Left lung (tissue), 14 donors: ENCODE data around the gene CPT1B. TPM values are rescaled to one million over a fixed set of nuclear protein-coding genes. Genes with fewer than 3 reads are reported as not detected.
A peak's percentile ranks its signal among the peaks of the same experiment; 100 is the strongest.

ENCODE experiments used
- ATAC-seq: fragments of 200-7000 bp; cut with Tn5 transposase; one replicate; pipeline ENCODE4 v1.9.1; 2020; ENCODE audit warnings: moderate library complexity
- DNase-seq, 4 donors: peaks; one replicate each; pipeline ENCODE4 v3.0.0-alpha.2; 2013 to 2020
- H3K27ac ChIP-seq, 2 donors: fragments of 200-600 bp; sonication (generic) in 1 of 2; one replicate each; pipeline versions ENCODE4 v1.5.0 to v1.8.0; 2020 to 2021
- H3K27me3 ChIP-seq, 2 donors: fragments of 200-600 bp; sonication (generic) in 1 of 2; one replicate each; pipeline versions ENCODE4 v1.5.0 to v1.8.0; 2020 to 2021
- H3K36me3 ChIP-seq, 2 donors: fragments of 200-600 bp; sonication (generic) in 1 of 2; one replicate each; pipeline versions ENCODE4 v1.5.0 to v1.8.0; 2020 to 2021
- H3K4me1 ChIP-seq, 2 donors: fragments of 200-600 bp; one replicate each; pipeline ENCODE4 v1.8.0; 2021
- H3K4me3 ChIP-seq, 2 donors: fragments of 200-600 bp; sonication (generic) in 1 of 2; one replicate each; pipeline versions ENCODE4 v1.5.0 to v1.8.0; 2020 to 2021; ENCODE audit warnings: mild to moderate bottlenecking in 1 of 2
- H3K9me3 ChIP-seq, 2 donors: fragments of 200-600 bp; sonication (generic) in 1 of 2; one replicate each; pipeline versions ENCODE4 v1.5.0 to v1.8.0; 2020 to 2021
- intact Hi-C, 2 donors: fragments of 100-400 bp; cut with DNase I; formaldehyde crosslinking; loops; one replicate each; pipeline versions ENCODE4 v1.11.2 to v1.14.2; 2022
- long read RNA-seq, 12 donors: library from polyadenylated mRNA in 2 of 12; unstranded in 2 of 12; transcript quantifications; one replicate each; pipeline ENCODE4 v2.0.0 and lab custom pipeline, GENCODE V29; 2019 to 2026
- polyA plus RNA-seq, 6 donors: library from polyadenylated mRNA; unstranded; fragments of 120-200 nt; gene quantifications; one replicate each; pipeline ENCODE4 v1.2.1, GENCODE V29; 2013; ENCODE audit not compliant: insufficient read length in 6 of 6
- total RNA-seq, 2 donors: library from RNA; stranded (reverse); fragmentation: NEBNext Ultra II Directional; extraction: Animal tissue kit (Norgen Biotek cat#: 25700); gene quantifications; one replicate each; pipeline ENCODE4 v1.2.1, GENCODE V29; 2021
- TF ChIP-seq, protein P1 (sequence below), 2 donors: fragments of 200-600 bp; sonication (generic) in 1 of 2; IDR thresholded peaks; one replicate each; pipeline versions ENCODE4 v1.5.0 to v1.8.0; 2021; ENCODE audit warnings: antibody characterized with exemption in 2 of 2
- donor health status: DM: no; HTN: yes; CAD: no.
- donor health status: DM: no; HTN: no; CAD: no.

The CPT1B gene
- total RNA-seq (10 to 100 TPM; 15.3 to 20.0 TPM), polyA plus RNA-seq (10 to 100 TPM in 5 of 6 donors, 1 to 10 TPM in 1; 9.8 to 15.5 (median 11.9) TPM)
- long read RNA-seq, donor 1, partial matches to known transcripts = 0 of 1 reads
- long read RNA-seq, donor 1, other reads (novel, unspliced or antisense) = 0 of 1 reads
- long read RNA-seq, donor 2 = 0 reads
- long read RNA-seq, donor 3 = 0 reads
- long read RNA-seq, donor 4 = 0 reads
- long read RNA-seq, donor 5 = 0 reads
- long read RNA-seq, donor 6 = 0 reads
- long read RNA-seq, donor 7 = 0 reads
- long read RNA-seq, donor 8 = 0 reads
- long read RNA-seq, donor 9 = 0 reads
- long read RNA-seq, donor 10 = 0 reads
- long read RNA-seq, donor 11 = 0 reads
- long read RNA-seq, donor 12, partial matches to known transcripts = 0 of 1 reads
- long read RNA-seq, donor 12, other reads (novel, unspliced or antisense) = 0 of 1 reads

- TF ChIP-seq, protein P1, sequence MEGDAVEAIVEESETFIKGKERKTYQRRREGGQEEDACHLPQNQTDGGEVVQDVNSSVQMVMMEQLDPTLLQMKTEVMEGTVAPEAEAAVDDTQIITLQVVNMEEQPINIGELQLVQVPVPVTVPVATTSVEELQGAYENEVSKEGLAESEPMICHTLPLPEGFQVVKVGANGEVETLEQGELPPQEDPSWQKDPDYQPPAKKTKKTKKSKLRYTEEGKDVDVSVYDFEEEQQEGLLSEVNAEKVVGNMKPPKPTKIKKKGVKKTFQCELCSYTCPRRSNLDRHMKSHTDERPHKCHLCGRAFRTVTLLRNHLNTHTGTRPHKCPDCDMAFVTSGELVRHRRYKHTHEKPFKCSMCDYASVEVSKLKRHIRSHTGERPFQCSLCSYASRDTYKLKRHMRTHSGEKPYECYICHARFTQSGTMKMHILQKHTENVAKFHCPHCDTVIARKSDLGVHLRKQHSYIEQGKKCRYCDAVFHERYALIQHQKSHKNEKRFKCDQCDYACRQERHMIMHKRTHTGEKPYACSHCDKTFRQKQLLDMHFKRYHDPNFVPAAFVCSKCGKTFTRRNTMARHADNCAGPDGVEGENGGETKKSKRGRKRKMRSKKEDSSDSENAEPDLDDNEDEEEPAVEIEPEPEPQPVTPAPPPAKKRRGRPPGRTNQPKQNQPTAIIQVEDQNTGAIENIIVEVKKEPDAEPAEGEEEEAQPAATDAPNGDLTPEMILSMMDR (IDR thresholded peaks at IDR 0.05) = no peak
- Histone ChIP-seq H3K9me3 (no peaks in the 10 kb centered on the region), H3K36me3 (peaks cover 0 to 37% of the 10 kb centered on the region in 2 donors), H3K4me1 (peaks cover 10 to 31% of the 10 kb centered on the region in 2 donors), H3K27ac (no peak within 1 kb of the TSS), H3K27me3 (peaks cover 0 to 5% of the 10 kb centered on the region in 2 donors), H3K4me3 (no peak within 1 kb of the TSS)
- DNase-seq (no peak), ATAC-seq (no peak)
- intact Hi-C loops = no loop called here
Observed at GRCh38 chr22:50577987-50578775, at the start of gene CPT1B. TSS of gene CPT1B (minus strand) at chr22:50578427. CDS start at chr22:50577915, 512 bp downstream.

- Histone ChIP-seq H3K27me3 (no peaks in the 10 kb centered on the region), H3K36me3 (peaks cover 0 to 18% of the 10 kb centered on the region in 2 donors), H3K4me1 (peaks cover 0 to 37% of the 10 kb centered on the region in 2 donors), H3K27ac (peak overlapping the region in 1 of 2 donors; percentile 85), H3K4me3 (peak overlapping the region; percentile 71 to 81), H3K9me3 (no peaks in the 10 kb centered on the region)
- intact Hi-C loops = no loop called here
- TF ChIP-seq, protein P1 (IDR thresholded peaks at IDR 0.05) = no peak
- ATAC-seq (no peak), DNase-seq (peak in 1 of 4 donors; percentile 84)
Observed at GRCh38 chr22:50626850-50627641, 48.8 kb upstream of the CPT1B start.

GRCh38 chr22:50626314-50626849 is 48.2 kb upstream of the CPT1B start:
- Histone ChIP-seq H3K36me3 (peaks cover 0 to 18% of the 10 kb centered on the region in 2 donors), H3K4me3 (no peak overlapping the region), H3K4me1 (peaks cover 1 to 43% of the 10 kb centered on the region in 2 donors), H3K9me3 (no peaks in the 10 kb centered on the region), H3K27ac (no peak overlapping the region), H3K27me3 (no peaks in the 10 kb centered on the region)
- TF ChIP-seq, protein P1 (IDR thresholded peaks at IDR 0.05) = no peak
- DNase-seq (no peak), ATAC-seq (no peak)
- intact Hi-C loops = no loop called here

- DNase-seq = peak in 1 of 4 donors; percentile 80
- ATAC-seq = no peak
- intact Hi-C loops = no loop called here
- Histone ChIP-seq H3K4me3 (no peak overlapping the region), H3K4me1 (peaks cover 8 to 50% of the 10 kb centered on the region in 2 donors), H3K9me3 (no peaks in the 10 kb centered on the region), H3K36me3 (peaks cover 0 to 18% of the 10 kb centered on the region in 2 donors), H3K27me3 (no peaks in the 10 kb centered on the region), H3K27ac (no peak overlapping the region)
- TF ChIP-seq, protein P1 (IDR thresholded peaks at IDR 0.05) = no peak
Observed at GRCh38 chr22:50625568-50626313, 47.5 kb upstream of the CPT1B start.
